Skeletal muscle tissue (tissue), 4 donors: ENCODE results near the gene SDCCAG8. TPM values are rescaled to one million over a fixed set of nuclear protein-coding genes. Genes with fewer than 3 reads are reported as not detected.

Experiments
- H3K27ac ChIP-seq: one replicate; pipeline ENCODE4 v1.7.0; 2013; ENCODE audit warnings: mild to moderate bottlenecking, low read depth, low read length, inconsistent platforms
- H3K27me3 ChIP-seq, 3 donors: one replicate each; pipeline ENCODE4 v1.7.0; 2013; ENCODE audit warnings: low read length in 3 of 3; ENCODE audit not compliant: control insufficient read depth in 3 of 3, insufficient read depth in 3 of 3
- H3K36me3 ChIP-seq, 3 donors: one replicate each; pipeline ENCODE4 v1.7.0; 2013; ENCODE audit warnings: low read length in 3 of 3; ENCODE audit not compliant: control insufficient read depth in 3 of 3, insufficient read depth in 3 of 3
- H3K4me1 ChIP-seq, 3 donors: one replicate each; pipeline ENCODE4 v1.7.0; 2013; ENCODE audit warnings: low read length in 3 of 3, mild to moderate bottlenecking in 3 of 3; ENCODE audit not compliant: control insufficient read depth in 3 of 3, insufficient read depth in 3 of 3
- H3K4me3 ChIP-seq, 3 donors: one replicate each; pipeline ENCODE4 v1.7.0; 2013; ENCODE audit warnings: low read length in 3 of 3
- H3K9ac ChIP-seq, 3 donors: one replicate each; pipeline ENCODE4 v1.7.0; 2013; ENCODE audit warnings: low read length in 3 of 3, mild to moderate bottlenecking in 3 of 3, moderate library complexity in 2 of 3, low read depth in 1 of 3
- H3K9me3 ChIP-seq, 3 donors: one replicate each; pipeline ENCODE4 v1.7.0; 2013; ENCODE audit warnings: low read length in 3 of 3; ENCODE audit not compliant: control insufficient read depth in 3 of 3
- total RNA-seq: library from RNA; depleted of rRNA; stranded (reverse); fragments of >200 nt; gene quantifications from one replicate; pipeline ENCODE4 v1.2.3, GENCODE V29; 2014
- donor health status: Osteomylitis.

Gene SDCCAG8
- total RNA-seq, 1 donor from 2014 or later: 71.5 TPM

DNA sequence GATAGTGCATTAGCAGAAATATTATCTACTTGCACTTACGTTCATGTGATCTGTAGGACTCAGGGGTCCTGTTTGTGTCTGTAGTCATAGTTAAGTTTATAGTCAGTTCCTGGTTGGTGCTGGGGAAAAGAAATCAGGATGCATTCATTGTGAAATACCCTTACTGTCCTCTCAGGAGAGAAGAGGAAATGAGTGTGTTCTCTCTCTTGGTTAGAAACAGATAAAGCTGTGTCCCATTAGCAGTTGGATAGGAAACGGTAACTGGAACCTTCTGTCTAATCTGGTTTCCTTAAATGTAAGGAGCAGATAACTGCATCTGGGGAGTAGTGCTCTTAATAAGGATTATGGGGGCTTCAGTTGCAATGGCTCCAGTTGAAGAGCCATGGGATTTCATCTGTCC is 8.9 kb downstream of the SDCCAG8 start:
- H3K36me3 ChIP-seq: no peaks in the 10 kb centered on the region
- no peaks in the 10 kb centered on the region for H3K9me3 ChIP-seq
- H3K9ac ChIP-seq: no peak overlapping the region
- H3K4me3 ChIP-seq: no peak overlapping the region
- H3K27ac ChIP-seq: peak overlapping the region; percentile 36
- H3K27me3 ChIP-seq: no peaks in the 10 kb centered on the region
- H3K4me1 ChIP-seq: peaks cover 0 to 8% (median 0%) of the 10 kb centered on the region in 3 donors

DNA sequence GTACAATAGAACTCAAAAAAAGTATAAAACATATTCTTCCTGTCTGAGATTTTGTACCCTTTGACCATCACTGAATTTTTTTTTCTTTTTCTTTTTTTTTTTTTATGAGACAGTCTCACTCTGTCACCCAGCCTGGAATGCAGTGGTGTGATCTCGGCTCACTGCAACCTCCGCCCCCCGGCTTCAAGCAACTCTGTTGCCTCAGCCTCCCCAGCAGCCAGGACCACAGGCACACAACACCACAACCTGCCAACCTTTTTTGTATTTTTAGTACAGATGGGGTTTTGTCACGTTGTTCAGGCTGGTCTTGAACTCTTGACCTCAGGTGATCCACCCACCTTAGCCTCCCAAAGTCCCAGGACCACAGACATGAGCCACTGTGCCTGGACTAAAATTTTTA is 10.4 kb downstream of the SDCCAG8 start:
- H3K36me3 ChIP-seq: peaks cover 0 to 8% (median 2%) of the 10 kb centered on the region in 3 donors
- H3K4me3 ChIP-seq: no peak overlapping the region
- no peak overlapping the region for H3K9ac ChIP-seq
- no peak overlapping the region for H3K27ac ChIP-seq
- no peaks in the 10 kb centered on the region for H3K27me3 ChIP-seq
- H3K4me1 ChIP-seq: no peaks in the 10 kb centered on the region
- no peaks in the 10 kb centered on the region for H3K9me3 ChIP-seq

- H3K9me3 ChIP-seq: no peaks in the 10 kb centered on the region
- H3K27me3 ChIP-seq: no peaks in the 10 kb centered on the region
- H3K4me1 ChIP-seq: no peaks in the 10 kb centered on the region
- H3K9ac ChIP-seq: no peak overlapping the region
- no peak overlapping the region for H3K4me3 ChIP-seq
- peaks cover 0 to 8% (median 4%) of the 10 kb centered on the region in 3 donors for H3K36me3 ChIP-seq
- H3K27ac ChIP-seq: peak overlapping the region; percentile 11
Observed at GRCh38 chr1:243267471-243267880, 11.6 kb downstream of the SDCCAG8 start.

DNA sequence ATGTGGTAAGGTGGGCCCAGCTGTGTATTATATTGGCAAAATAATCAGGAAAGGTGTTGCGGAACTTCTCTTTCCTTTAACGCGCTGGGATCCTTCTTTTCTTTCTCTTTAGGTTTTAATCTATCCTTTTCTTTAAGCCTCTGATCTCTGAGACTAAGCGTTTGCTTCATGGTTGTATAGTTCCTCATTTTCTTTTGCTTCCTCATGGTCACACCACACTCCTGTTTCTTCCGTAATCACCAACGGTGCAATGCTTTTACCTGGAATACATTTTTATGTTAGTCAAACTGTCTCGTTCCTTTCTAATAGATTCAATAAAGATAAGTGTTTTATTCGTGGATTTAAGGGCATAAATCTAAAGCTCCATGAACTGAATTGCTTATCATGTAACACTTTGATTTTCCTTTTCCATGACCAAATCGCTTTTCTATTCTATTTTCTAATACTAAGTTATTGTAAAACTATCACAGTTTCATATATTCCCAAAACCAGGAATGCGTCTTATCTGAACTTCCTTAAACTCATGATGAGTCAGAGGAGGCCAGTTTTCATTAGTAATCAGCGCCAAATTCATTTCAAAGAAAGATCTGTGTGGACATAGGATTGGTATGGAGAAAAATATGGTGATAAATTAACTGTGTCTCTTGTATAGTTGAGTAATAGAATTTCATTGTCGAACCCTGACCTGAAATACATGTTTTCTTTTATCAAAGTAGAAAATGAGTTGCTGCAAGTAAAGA is 12.2 kb downstream of the SDCCAG8 start:
- Histone ChIP-seq H3K9ac (no peak overlapping the region), H3K27me3 (no peaks in the 10 kb centered on the region), H3K27ac (peak overlapping the region; percentile 8), H3K36me3 (peaks cover 0 to 8% (median 4%) of the 10 kb centered on the region in 3 donors), H3K9me3 (no peaks in the 10 kb centered on the region), H3K4me1 (no peaks in the 10 kb centered on the region), H3K4me3 (no peak overlapping the region)

- peaks cover 2 to 8% (median 4%) of the 10 kb centered on the region in 3 donors for H3K36me3 ChIP-seq
- no peak overlapping the region for H3K9ac ChIP-seq
- H3K27me3 ChIP-seq: no peaks in the 10 kb centered on the region
- H3K27ac ChIP-seq: no peak overlapping the region
- H3K4me1 ChIP-seq: no peaks in the 10 kb centered on the region
- H3K4me3 ChIP-seq: no peak overlapping the region
- no peaks in the 10 kb centered on the region for H3K9me3 ChIP-seq
Observed at GRCh38 chr1:243268751-243269460, 13.1 kb downstream of the SDCCAG8 start.

DNA sequence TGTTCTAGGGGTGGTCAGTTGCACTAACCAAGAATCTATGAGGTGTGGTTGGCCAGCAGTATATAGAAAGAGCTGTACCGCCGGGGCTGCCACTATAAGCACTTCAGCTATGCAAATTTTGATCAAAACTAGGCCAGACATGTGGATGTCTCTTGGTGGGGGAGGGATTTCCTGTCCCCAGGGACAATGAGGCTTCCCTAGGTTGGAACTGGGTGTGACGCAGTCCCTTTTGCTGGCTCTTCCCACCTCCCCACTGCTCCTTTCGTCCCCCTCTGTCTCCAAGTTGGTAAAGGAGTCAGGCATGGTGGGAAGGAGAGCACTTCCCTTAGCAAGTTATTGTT is 13.6 kb downstream of the SDCCAG8 start:
- H3K4me1 ChIP-seq: no peaks in the 10 kb centered on the region

GRCh38 chr1:243270097-243270864 is 14.4 kb downstream of the SDCCAG8 start:
- Histone ChIP-seq H3K4me1 (no peaks in the 10 kb centered on the region), H3K27ac (no peak overlapping the region), H3K27me3 (no peaks in the 10 kb centered on the region), H3K9me3 (no peaks in the 10 kb centered on the region), H3K9ac (no peak overlapping the region), H3K36me3 (peaks cover 2 to 14% (median 12%) of the 10 kb centered on the region in 3 donors), H3K4me3 (no peak overlapping the region)

More for the DNA sequence above, 13.6 kb downstream of the SDCCAG8 start:
- no peak overlapping the region for H3K27ac ChIP-seq
- no peaks in the 10 kb centered on the region for H3K9me3 ChIP-seq
- peaks cover 2 to 8% (median 5%) of the 10 kb centered on the region in 3 donors for H3K36me3 ChIP-seq
- no peak overlapping the region for H3K4me3 ChIP-seq
- H3K27me3 ChIP-seq: no peaks in the 10 kb centered on the region
- no peak overlapping the region for H3K9ac ChIP-seq

- peaks cover 0 to 2% (median 0%) of the 10 kb centered on the region in 3 donors for H3K9me3 ChIP-seq
- no peaks in the 10 kb centered on the region for H3K27me3 ChIP-seq
- no peaks in the 10 kb centered on the region for H3K4me1 ChIP-seq
- H3K4me3 ChIP-seq: no peak overlapping the region
- H3K27ac ChIP-seq: no peak overlapping the region
- no peak overlapping the region for H3K9ac ChIP-seq
- H3K36me3 ChIP-seq: peaks cover 5 to 21% (median 19%) of the 10 kb centered on the region in 3 donors
Observed at GRCh38 chr1:243271996-243272395, 16.2 kb downstream of the SDCCAG8 start.

- H3K4me1 ChIP-seq: no peaks in the 10 kb centered on the region
Observed at GRCh38 chr1:243272401-243272800, 16.6 kb downstream of the SDCCAG8 start.

More at GRCh38 chr1:243272401-243272800, 16.6 kb downstream of the SDCCAG8 start:
- Histone ChIP-seq H3K9me3 (peaks cover 0 to 2% (median 0%) of the 10 kb centered on the region in 3 donors), H3K36me3 (peaks cover 5 to 25% (median 19%) of the 10 kb centered on the region in 3 donors), H3K9ac (no peak overlapping the region), H3K4me3 (no peak overlapping the region), H3K27ac (no peak overlapping the region), H3K27me3 (no peaks in the 10 kb centered on the region)
